GM12878 (cell line): ENCODE data around the gene BCCIP. TPM values are rescaled to one million over a fixed set of nuclear protein-coding genes. Genes with fewer than 3 reads are reported as not detected.

ENCODE experiments used
- BCL3 ChIP-seq: IDR thresholded peaks from 2 replicates; pipeline ENCODE4 v1.6.1; 2011; ENCODE audit warnings: borderline replicate concordance, low read depth, mild to moderate bottlenecking, moderate library complexity, low read length; ENCODE audit not compliant: insufficient read depth, poor library complexity, severe bottlenecking
- CBFB ChIP-seq: IDR thresholded peaks from 2 replicates; pipeline ENCODE4 v1.6.1; 2016; ENCODE audit warnings: antibody characterized with exemption, low read depth
- CBX5 ChIP-seq: sonication (generic); IDR thresholded peaks from 2 replicates; pipeline ENCODE4 v1.6.1; 2016; ENCODE audit warnings: low read depth, moderate library complexity, mild to moderate bottlenecking, inconsistent platforms
- CHD2 ChIP-seq: IDR thresholded peaks from 2 replicates; pipeline ENCODE4 v1.6.1; 2011; ENCODE audit warnings: low read depth, low read length, improper control_type of control experiment, borderline replicate concordance
- EGR1 ChIP-seq, 2 experiments: IDR thresholded peaks; 1 replicate in 1 of 2; 2 replicates in 1 of 2; pipeline ENCODE4 v1.6.1; 2011 to 2012; ENCODE audit warnings: low read depth in 2 of 2, low read length in 2 of 2, borderline replicate concordance in 1 of 2, mild to moderate bottlenecking in 1 of 2, moderate library complexity in 1 of 2
- HCFC1 ChIP-seq: fragments of 150-350 bp; IDR thresholded peaks from 2 replicates; pipeline ENCODE4 v1.6.1; 2014; ENCODE audit warnings: low read length
- NFYA ChIP-seq: IDR thresholded peaks from 2 replicates; pipeline ENCODE4 v1.6.1; 2011; ENCODE audit warnings: low read depth, mild to moderate bottlenecking, low read length, improper control_type of control experiment, borderline replicate concordance
- PBX3 ChIP-seq: IDR thresholded peaks from 2 replicates; pipeline ENCODE4 v1.6.1; 2011; ENCODE audit warnings: mild to moderate bottlenecking, low read depth, low read length, moderate library complexity; ENCODE audit not compliant: insufficient replicate concordance
- REST ChIP-seq: IDR thresholded peaks from 2 replicates; pipeline ENCODE4 v1.6.1; 2012; ENCODE audit warnings: mild to moderate bottlenecking, low read depth, low read length
- RFX5 ChIP-seq: IDR thresholded peaks from 2 replicates; pipeline ENCODE4 v1.6.1; 2011; ENCODE audit warnings: low read depth, low read length, improper control_type of control experiment
- TCF12 ChIP-seq: IDR thresholded peaks from 2 replicates; pipeline ENCODE4 v1.6.1; 2011; ENCODE audit warnings: low read depth, mild to moderate bottlenecking, low read length
- ZNF207 ChIP-seq: fragments of 450-650 bp; IDR thresholded peaks from 2 replicates; pipeline ENCODE4 v1.6.1; 2014; ENCODE audit warnings: antibody characterized with exemption, mild to moderate bottlenecking, borderline replicate concordance
- ZNF24 ChIP-seq: fragments of 450-650 bp; IDR thresholded peaks from 2 replicates; pipeline ENCODE4 v1.6.1; 2017; ENCODE audit warnings: antibody characterized with exemption, mild to moderate bottlenecking
- ZNF687 ChIP-seq: fragments of 450-650 bp; IDR thresholded peaks from 2 replicates; pipeline ENCODE4 v1.6.1; 2017; ENCODE audit warnings: mild to moderate bottlenecking, moderate library complexity
- polyA plus RNA-seq, 11 experiments: library from polyadenylated mRNA; depleted of rRNA in 4 of 11; unstranded in 6 of 11; stranded (reverse) in 5 of 11; fragments of >200 nt; fragmentation: Nextera tagmentation in 4 of 11; fragmentation: Illumina TruSeq in 1 of 11; extraction: Ambion mirVana in 4 of 11; extraction: Trizol in 1 of 11; gene quantifications; 1 replicate in 1 of 11; 2 replicates in 10 of 11; pipeline versions ENCODE4 v1.2.1 to v1.2.3, GENCODE V29; 2011 to 2016; ENCODE audit warnings: inconsistent platforms in 2 of 11, missing spikeins in 2 of 11, low read depth in 1 of 11
- total RNA-seq, 4 experiments: library from RNA; depleted of rRNA in 3 of 4; stranded (reverse); fragments of >200 nt in 3 of 4; fragmentation: Illumina TruSeq in 1 of 4; extraction: Trizol in 1 of 4; gene quantifications; 2 replicates each; pipeline versions ENCODE4 v1.2.1 to v1.2.3, GENCODE V29; 2013 to 2021
- TF ChIP-seq, protein P1 (sequence below): fragments of 450-650 bp; IDR thresholded peaks from 2 replicates; pipeline ENCODE4 v1.6.1; 2018; ENCODE audit warnings: mild to moderate bottlenecking, low read depth, moderate library complexity; ENCODE audit not compliant: partially characterized antibody

Gene BCCIP
- total and polyA plus RNA-seq, 10 of the 15 experiments (the other 5 are each of a cell fraction or from before 2014, with no cell fraction given) = 61.2 to 225 (median 127) TPM

- TF ChIP-seq ZNF207 (peak; percentile 98), ZNF24 (no peak), CBFB (no peak), RFX5 (no peak), CHD2 (no peak), BCL3 (no peak), REST (0 out of 2 replicates have a peak, but pooled peaks have one; percentile 11), ZNF687 (no peak; the same call in none of the 2 replicates), TCF12 (no peak), EGR1 (IDR thresholded peaks at IDR 0.05; ENCODE audit: borderline replicate concordance in 1 of 2, low read depth in 2 of 2, low read length in 2 of 2) (peak; percentile 34 to 90), CBX5 (no peak), HCFC1 (peak; percentile 57; the same call in 1 of the 2 replicates), PBX3 (no peak), NFYA (no peak)
- TF ChIP-seq, protein P1, sequence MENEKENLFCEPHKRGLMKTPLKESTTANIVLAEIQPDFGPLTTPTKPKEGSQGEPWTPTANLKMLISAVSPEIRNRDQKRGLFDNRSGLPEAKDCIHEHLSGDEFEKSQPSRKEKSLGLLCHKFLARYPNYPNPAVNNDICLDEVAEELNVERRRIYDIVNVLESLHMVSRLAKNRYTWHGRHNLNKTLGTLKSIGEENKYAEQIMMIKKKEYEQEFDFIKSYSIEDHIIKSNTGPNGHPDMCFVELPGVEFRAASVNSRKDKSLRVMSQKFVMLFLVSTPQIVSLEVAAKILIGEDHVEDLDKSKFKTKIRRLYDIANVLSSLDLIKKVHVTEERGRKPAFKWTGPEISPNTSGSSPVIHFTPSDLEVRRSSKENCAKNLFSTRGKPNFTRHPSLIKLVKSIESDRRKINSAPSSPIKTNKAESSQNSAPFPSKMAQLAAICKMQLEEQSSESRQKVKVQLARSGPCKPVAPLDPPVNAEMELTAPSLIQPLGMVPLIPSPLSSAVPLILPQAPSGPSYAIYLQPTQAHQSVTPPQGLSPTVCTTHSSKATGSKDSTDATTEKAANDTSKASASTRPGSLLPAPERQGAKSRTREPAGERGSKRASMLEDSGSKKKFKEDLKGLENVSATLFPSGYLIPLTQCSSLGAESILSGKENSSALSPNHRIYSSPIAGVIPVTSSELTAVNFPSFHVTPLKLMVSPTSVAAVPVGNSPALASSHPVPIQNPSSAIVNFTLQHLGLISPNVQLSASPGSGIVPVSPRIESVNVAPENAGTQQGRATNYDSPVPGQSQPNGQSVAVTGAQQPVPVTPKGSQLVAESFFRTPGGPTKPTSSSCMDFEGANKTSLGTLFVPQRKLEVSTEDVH = no peak
These were observed at the start of gene BCCIP, which contains the start of gene UROS (continued) for GRCh38 chr10:125822878-125823662.
